Left lung (tissue), 10 donors: ENCODE results near the gene DENND10. TPM values are rescaled to one million over a fixed set of nuclear protein-coding genes. Genes with fewer than 3 reads are reported as not detected.

Source experiments
- ATAC-seq: fragments of 200-7000 bp; cut with Tn5 transposase; one replicate; pipeline ENCODE4 v1.9.1; 2020; ENCODE audit warnings: moderate library complexity
- DNase-seq, 4 donors: peaks; one replicate each; pipeline ENCODE4 v3.0.0-alpha.2; 2013 to 2020
- H3K27ac ChIP-seq, 2 donors: fragments of 200-600 bp; sonication (generic) in 1 of 2; one replicate each; pipeline versions ENCODE4 v1.5.0 to v1.8.0; 2020 to 2021
- H3K27me3 ChIP-seq, 2 donors: fragments of 200-600 bp; sonication (generic) in 1 of 2; one replicate each; pipeline versions ENCODE4 v1.5.0 to v1.8.0; 2020 to 2021
- H3K36me3 ChIP-seq, 2 donors: fragments of 200-600 bp; sonication (generic) in 1 of 2; one replicate each; pipeline versions ENCODE4 v1.5.0 to v1.8.0; 2020 to 2021
- H3K4me1 ChIP-seq, 2 donors: fragments of 200-600 bp; one replicate each; pipeline ENCODE4 v1.8.0; 2021
- H3K4me3 ChIP-seq, 2 donors: fragments of 200-600 bp; sonication (generic) in 1 of 2; one replicate each; pipeline versions ENCODE4 v1.5.0 to v1.8.0; 2020 to 2021; ENCODE audit warnings: mild to moderate bottlenecking in 1 of 2
- H3K9me3 ChIP-seq, 2 donors: fragments of 200-600 bp; sonication (generic) in 1 of 2; one replicate each; pipeline versions ENCODE4 v1.5.0 to v1.8.0; 2020 to 2021
- intact Hi-C, 2 donors: fragments of 100-400 bp; cut with DNase I; formaldehyde crosslinking; loops; one replicate each; pipeline versions ENCODE4 v1.11.2 to v1.14.2; 2022
- polyA plus RNA-seq, 6 donors: library from polyadenylated mRNA; unstranded; fragments of 120-200 nt; gene quantifications; one replicate each; pipeline ENCODE4 v1.2.1, GENCODE V29; 2013; ENCODE audit not compliant: insufficient read length in 6 of 6
- total RNA-seq, 2 donors: library from RNA; stranded (reverse); fragmentation: NEBNext Ultra II Directional; extraction: Animal tissue kit (Norgen Biotek cat#: 25700); gene quantifications; one replicate each; pipeline ENCODE4 v1.2.1, GENCODE V29; 2021
- TF ChIP-seq, protein P1 (sequence below), 2 donors: fragments of 200-600 bp; sonication (generic) in 1 of 2; IDR thresholded peaks; one replicate each; pipeline versions ENCODE4 v1.5.0 to v1.8.0; 2021; ENCODE audit warnings: antibody characterized with exemption in 2 of 2
- donor health status: DM: no; HTN: yes; CAD: no.
- donor health status: DM: no; HTN: no; CAD: no.

Gene DENND10
- total and polyA plus RNA-seq, 8 donors = 34.2 to 44.3 (median 37.5) TPM

GRCh38 chr10:119098576-119098975, 5.3 kb upstream of the DENND10 start:
- no peak overlapping the region for H3K4me3 ChIP-seq
- no peak overlapping the region for H3K27ac ChIP-seq
- TF ChIP-seq, protein P1, sequence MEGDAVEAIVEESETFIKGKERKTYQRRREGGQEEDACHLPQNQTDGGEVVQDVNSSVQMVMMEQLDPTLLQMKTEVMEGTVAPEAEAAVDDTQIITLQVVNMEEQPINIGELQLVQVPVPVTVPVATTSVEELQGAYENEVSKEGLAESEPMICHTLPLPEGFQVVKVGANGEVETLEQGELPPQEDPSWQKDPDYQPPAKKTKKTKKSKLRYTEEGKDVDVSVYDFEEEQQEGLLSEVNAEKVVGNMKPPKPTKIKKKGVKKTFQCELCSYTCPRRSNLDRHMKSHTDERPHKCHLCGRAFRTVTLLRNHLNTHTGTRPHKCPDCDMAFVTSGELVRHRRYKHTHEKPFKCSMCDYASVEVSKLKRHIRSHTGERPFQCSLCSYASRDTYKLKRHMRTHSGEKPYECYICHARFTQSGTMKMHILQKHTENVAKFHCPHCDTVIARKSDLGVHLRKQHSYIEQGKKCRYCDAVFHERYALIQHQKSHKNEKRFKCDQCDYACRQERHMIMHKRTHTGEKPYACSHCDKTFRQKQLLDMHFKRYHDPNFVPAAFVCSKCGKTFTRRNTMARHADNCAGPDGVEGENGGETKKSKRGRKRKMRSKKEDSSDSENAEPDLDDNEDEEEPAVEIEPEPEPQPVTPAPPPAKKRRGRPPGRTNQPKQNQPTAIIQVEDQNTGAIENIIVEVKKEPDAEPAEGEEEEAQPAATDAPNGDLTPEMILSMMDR (IDR thresholded peaks at IDR 0.05) = no peak

GRCh38 chr10:119100434-119101238, 3.3 kb upstream of the DENND10 start:
- no peak overlapping the region for H3K4me3 ChIP-seq
- DNase-seq = no peak
- no peaks in the 10 kb centered on the region for H3K9me3 ChIP-seq
- ATAC-seq = no peak
- H3K4me1 ChIP-seq = peaks cover 10 to 14% of the 10 kb centered on the region in 2 donors
- H3K27ac ChIP-seq = peak overlapping the region in 1 of 2 donors; percentile 4
- H3K27me3 ChIP-seq = no peaks in the 10 kb centered on the region
- intact Hi-C loops = no loop called here
- H3K36me3 ChIP-seq = no peaks in the 10 kb centered on the region
- TF ChIP-seq, protein P1 (IDR thresholded peaks at IDR 0.05) = no peak

More at GRCh38 chr10:119098576-119098975, 5.3 kb upstream of the DENND10 start:
- Histone ChIP-seq H3K27me3 (no peaks in the 10 kb centered on the region), H3K9me3 (no peaks in the 10 kb centered on the region), H3K4me1 (peaks cover 0 to 3% of the 10 kb centered on the region in 2 donors), H3K36me3 (no peaks in the 10 kb centered on the region)
- intact Hi-C loops = no loop called here
- ATAC-seq (no peak), DNase-seq (no peak)

DNA sequence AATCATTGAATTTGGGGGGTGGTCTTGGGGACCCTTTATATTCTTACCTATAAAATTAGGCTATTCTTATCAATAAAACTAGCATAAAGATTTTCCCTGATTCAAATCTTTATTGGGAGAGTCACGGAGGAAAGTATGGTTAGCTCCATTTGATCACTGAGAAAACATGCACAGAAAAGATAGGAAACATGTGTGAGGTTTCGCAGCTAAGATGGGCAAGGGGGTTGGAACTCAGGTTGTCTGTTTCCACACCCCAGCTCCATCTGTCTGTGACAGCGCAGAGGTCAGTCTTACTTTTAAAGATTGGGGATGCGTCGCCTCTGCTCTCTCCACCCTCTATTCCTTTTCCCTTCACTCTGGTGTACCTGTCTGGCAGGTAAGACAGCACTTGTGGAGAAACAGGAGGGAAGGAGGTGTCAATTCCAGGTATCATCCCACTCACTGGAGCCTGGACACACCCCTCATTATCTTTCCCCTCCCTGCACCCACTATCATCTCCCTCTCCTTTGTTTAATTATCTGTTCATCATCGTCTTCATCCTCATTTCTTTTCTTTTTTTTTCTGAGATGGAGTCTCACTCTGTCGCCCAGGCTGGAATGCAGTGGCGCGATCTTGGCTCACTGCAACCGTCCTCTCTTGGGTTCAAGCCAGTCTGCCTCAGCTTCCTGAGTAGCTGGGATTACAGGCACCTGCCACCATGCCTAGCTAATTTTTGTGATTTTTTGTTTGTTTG, 2.4 kb upstream of the DENND10 start:
- TF ChIP-seq, protein P1 (IDR thresholded peaks at IDR 0.05) = no peak
- intact Hi-C loops = no loop called here
- DNase-seq (no peak), ATAC-seq (no peak)
- no peaks in the 10 kb centered on the region for H3K36me3 ChIP-seq
- H3K27ac ChIP-seq = peak overlapping the region in 1 of 2 donors; percentile 4
- H3K4me1 ChIP-seq = peaks cover 10 to 21% of the 10 kb centered on the region in 2 donors
- H3K9me3 ChIP-seq = no peaks in the 10 kb centered on the region
- no peaks in the 10 kb centered on the region for H3K27me3 ChIP-seq
- no peak overlapping the region for H3K4me3 ChIP-seq

GRCh38 chr10:119103241-119103902, 541 bp upstream of the DENND10 start:
- ATAC-seq (no peak), DNase-seq (no peak)
- TF ChIP-seq, protein P1 (IDR thresholded peaks at IDR 0.05) = no peak
- H3K27ac ChIP-seq = peak overlapping the region in 1 of 2 donors; percentile 41
- intact Hi-C loops = no loop called here
- H3K4me3 ChIP-seq = peak overlapping the region in 1 of 2 donors; percentile 82
- H3K27me3 ChIP-seq = no peaks in the 10 kb centered on the region
- H3K9me3 ChIP-seq = no peaks in the 10 kb centered on the region
- H3K4me1 ChIP-seq = peaks cover 10 to 33% of the 10 kb centered on the region in 2 donors
- peaks cover 0 to 6% of the 10 kb centered on the region in 2 donors for H3K36me3 ChIP-seq
